WTC11 (cell line): ENCODE data around the gene PRRT1. TPM values are rescaled to one million over a fixed set of nuclear protein-coding genes. Genes with fewer than 3 reads are reported as not detected.

Source experiments
- ELF4 ChIP-seq: sonication (generic); formaldehyde crosslinking; IDR thresholded peaks from 2 replicates; pipeline ENCODE4 v1.8.1; 2022; ENCODE audit warnings: low read depth, mild to moderate bottlenecking, moderate library complexity, missing genetic modification reagents
- EMX1 ChIP-seq: fragments of 250-450 bp; sonication (Bioruptor Pico); IDR thresholded peaks from 2 replicates; pipeline ENCODE4 v1.8.0; 2021; ENCODE audit warnings: mild to moderate bottlenecking
- FOXK1 ChIP-seq: sonication (generic); formaldehyde crosslinking; IDR thresholded peaks from 2 replicates; pipeline ENCODE4 v1.8.0; 2022; ENCODE audit warnings: mild to moderate bottlenecking, moderate library complexity, missing genetic modification reagents
- FOXP1 ChIP-seq: sonication (generic); formaldehyde crosslinking; IDR thresholded peaks from 2 replicates; pipeline ENCODE4 v1.8.0; 2022; ENCODE audit warnings: missing genetic modification reagents, mild to moderate bottlenecking, moderate library complexity, borderline replicate concordance
- JAZF1 ChIP-seq: fragments of 250-450 bp; sonication (Bioruptor Pico); IDR thresholded peaks from 2 replicates; pipeline ENCODE4 v1.9.0; 2021; ENCODE audit warnings: moderate library complexity, mild to moderate bottlenecking, inconsistent platforms
- KAT7 ChIP-seq: sonication (generic); formaldehyde crosslinking; IDR thresholded peaks from 2 replicates; pipeline ENCODE4 v1.8.1; 2023; ENCODE audit warnings: missing genetic modification reagents, mild to moderate bottlenecking, borderline replicate concordance
- MYBL2 ChIP-seq: sonication (generic); formaldehyde crosslinking; IDR thresholded peaks from 2 replicates; pipeline ENCODE4 v1.8.1; 2023; ENCODE audit warnings: mild to moderate bottlenecking, moderate library complexity, missing genetic modification reagents
- RORB ChIP-seq: fragments of 250-450 bp; sonication (Bioruptor Pico); IDR thresholded peaks from 2 replicates; pipeline ENCODE4 v1.9.0; 2021; ENCODE audit warnings: mild to moderate bottlenecking
- SMAD4 ChIP-seq: sonication (generic); formaldehyde crosslinking; IDR thresholded peaks from 2 replicates; pipeline ENCODE4 v1.8.0; 2022; ENCODE audit warnings: mild to moderate bottlenecking, missing genetic modification reagents
- SOX15 ChIP-seq: fragments of 250-450 bp; sonication (Bioruptor Pico); IDR thresholded peaks from 2 replicates; pipeline ENCODE4 v1.9.0; 2021; ENCODE audit warnings: mild to moderate bottlenecking
- SP1 ChIP-seq: sonication (generic); formaldehyde crosslinking; conservative IDR thresholded peaks from 2 replicates; pipeline ENCODE4 v1.8.1; 2022; ENCODE audit warnings: missing genetic modification reagents
- TEAD1 ChIP-seq: sonication (generic); formaldehyde crosslinking; IDR thresholded peaks from 2 replicates; pipeline ENCODE4 v1.8.0; 2022; ENCODE audit warnings: mild to moderate bottlenecking, missing genetic modification reagents
- ZBTB21 ChIP-seq: sonication (generic); formaldehyde crosslinking; IDR thresholded peaks from 2 replicates; pipeline ENCODE4 v1.8.1; 2023; ENCODE audit warnings: mild to moderate bottlenecking, missing genetic modification reagents, borderline replicate concordance
- ZNF263 ChIP-seq: sonication (generic); formaldehyde crosslinking; IDR thresholded peaks from 2 replicates; pipeline ENCODE4 v1.8.1; 2022; ENCODE audit warnings: low read depth, mild to moderate bottlenecking, moderate library complexity, missing genetic modification reagents
- ZNF671 ChIP-seq: fragments of 250-450 bp; sonication (Bioruptor Pico); IDR thresholded peaks from 2 replicates; pipeline ENCODE4 v1.8.0; 2021; ENCODE audit warnings: mild to moderate bottlenecking
- total RNA-seq: library from RNA; stranded (reverse); gene quantifications from 3 replicates; pipeline ENCODE4 v1.2.3, GENCODE V29; 2021
- TF ChIP-seq, protein P1 (sequence below): sonication (generic); formaldehyde crosslinking; IDR thresholded peaks from 2 replicates; pipeline ENCODE4 v1.8.1; 2022; ENCODE audit warnings: mild to moderate bottlenecking, moderate library complexity, missing genetic modification reagents
- TF ChIP-seq, protein P2 (sequence below): sonication (generic); formaldehyde crosslinking; conservative IDR thresholded peaks from 2 replicates; pipeline ENCODE4 v1.8.1; 2023; ENCODE audit warnings: mild to moderate bottlenecking, low read depth, missing genetic modification reagents, moderate library complexity
- TF ChIP-seq, protein P3 (sequence below): sonication (generic); formaldehyde crosslinking; IDR thresholded peaks from 2 replicates; pipeline ENCODE4 v1.8.0; 2022; ENCODE audit warnings: mild to moderate bottlenecking, missing genetic modification reagents
- TF ChIP-seq, protein P4 (sequence below): sonication (generic); formaldehyde crosslinking; IDR thresholded peaks from 2 replicates; pipeline ENCODE4 v1.8.0; 2022; ENCODE audit warnings: mild to moderate bottlenecking, missing genetic modification reagents
- TF ChIP-seq, protein P5 (sequence below): sonication (generic); formaldehyde crosslinking; conservative IDR thresholded peaks from 2 replicates; pipeline ENCODE4 v1.8.1; 2022; ENCODE audit warnings: mild to moderate bottlenecking, missing genetic modification reagents
- TF ChIP-seq, protein P6 (sequence below): sonication (generic); formaldehyde crosslinking; IDR thresholded peaks from 2 replicates; pipeline ENCODE4 v1.8.0; 2023; ENCODE audit warnings: mild to moderate bottlenecking, missing genetic modification reagents

Gene PRRT1
- total RNA-seq, 1 experiment from 2014 or later: 1.6 TPM

DNA sequence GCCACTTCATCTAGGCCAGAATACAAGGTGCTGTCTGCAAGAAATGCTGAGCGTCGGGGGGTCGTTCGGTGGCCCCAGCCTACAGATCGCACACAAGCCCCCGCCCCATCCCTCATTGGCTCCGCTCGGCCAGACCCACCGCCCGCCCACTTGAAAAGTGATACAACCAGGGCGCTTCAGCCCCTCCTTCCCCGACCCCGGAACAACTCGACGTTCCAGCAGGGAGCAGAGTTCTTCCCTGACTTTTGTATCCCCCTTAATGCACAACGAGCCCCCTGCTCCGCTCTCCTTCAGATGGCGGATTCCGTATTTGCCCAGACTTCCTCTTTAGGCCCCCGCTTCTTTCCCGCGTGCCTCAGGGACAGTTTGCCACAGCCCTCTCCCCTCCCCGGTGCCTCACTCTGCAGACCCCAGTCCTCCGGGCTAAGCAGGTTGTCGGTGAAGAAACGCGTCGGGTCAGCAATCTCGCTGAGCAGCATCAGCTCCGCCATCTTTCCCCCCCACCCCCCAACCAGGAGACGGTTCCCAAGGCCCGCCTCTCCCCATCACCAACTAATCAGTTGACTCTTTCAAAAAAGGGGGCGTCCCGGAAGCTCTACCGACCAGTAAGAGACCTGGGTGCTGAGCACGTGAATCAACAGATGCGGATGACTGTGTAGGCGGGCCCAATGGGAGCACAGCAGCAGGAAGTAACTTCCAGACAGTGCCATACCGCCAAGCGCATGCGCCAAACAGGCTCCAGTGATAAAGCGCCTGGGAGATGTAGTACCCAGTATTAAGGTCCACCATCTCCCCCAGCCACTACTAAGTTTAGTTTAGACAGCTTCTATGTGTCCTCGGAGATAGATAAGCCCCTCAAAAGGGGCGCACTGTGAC is 23.8 kb downstream of the PRRT1 start, which contains the start of gene ATF6B (continued):
- no peak for TF ChIP-seq ZBTB21 (CRISPR knock-in tag)
- no peak for TF ChIP-seq SOX15 (CRISPR knock-in tag)
- TF ChIP-seq KAT7 (CRISPR knock-in tag): no peak
- TF ChIP-seq EMX1: no peak
- peak; percentile 70 for TF ChIP-seq FOXK1 (CRISPR knock-in tag)
- TF ChIP-seq, protein P1, sequence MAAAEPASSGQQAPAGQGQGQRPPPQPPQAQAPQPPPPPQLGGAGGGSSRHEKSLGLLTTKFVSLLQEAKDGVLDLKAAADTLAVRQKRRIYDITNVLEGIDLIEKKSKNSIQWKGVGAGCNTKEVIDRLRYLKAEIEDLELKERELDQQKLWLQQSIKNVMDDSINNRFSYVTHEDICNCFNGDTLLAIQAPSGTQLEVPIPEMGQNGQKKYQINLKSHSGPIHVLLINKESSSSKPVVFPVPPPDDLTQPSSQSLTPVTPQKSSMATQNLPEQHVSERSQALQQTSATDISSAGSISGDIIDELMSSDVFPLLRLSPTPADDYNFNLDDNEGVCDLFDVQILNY (CRISPR knock-in tag): no peak
- TF ChIP-seq RORB (CRISPR knock-in tag): no peak
- TF ChIP-seq, protein P2, sequence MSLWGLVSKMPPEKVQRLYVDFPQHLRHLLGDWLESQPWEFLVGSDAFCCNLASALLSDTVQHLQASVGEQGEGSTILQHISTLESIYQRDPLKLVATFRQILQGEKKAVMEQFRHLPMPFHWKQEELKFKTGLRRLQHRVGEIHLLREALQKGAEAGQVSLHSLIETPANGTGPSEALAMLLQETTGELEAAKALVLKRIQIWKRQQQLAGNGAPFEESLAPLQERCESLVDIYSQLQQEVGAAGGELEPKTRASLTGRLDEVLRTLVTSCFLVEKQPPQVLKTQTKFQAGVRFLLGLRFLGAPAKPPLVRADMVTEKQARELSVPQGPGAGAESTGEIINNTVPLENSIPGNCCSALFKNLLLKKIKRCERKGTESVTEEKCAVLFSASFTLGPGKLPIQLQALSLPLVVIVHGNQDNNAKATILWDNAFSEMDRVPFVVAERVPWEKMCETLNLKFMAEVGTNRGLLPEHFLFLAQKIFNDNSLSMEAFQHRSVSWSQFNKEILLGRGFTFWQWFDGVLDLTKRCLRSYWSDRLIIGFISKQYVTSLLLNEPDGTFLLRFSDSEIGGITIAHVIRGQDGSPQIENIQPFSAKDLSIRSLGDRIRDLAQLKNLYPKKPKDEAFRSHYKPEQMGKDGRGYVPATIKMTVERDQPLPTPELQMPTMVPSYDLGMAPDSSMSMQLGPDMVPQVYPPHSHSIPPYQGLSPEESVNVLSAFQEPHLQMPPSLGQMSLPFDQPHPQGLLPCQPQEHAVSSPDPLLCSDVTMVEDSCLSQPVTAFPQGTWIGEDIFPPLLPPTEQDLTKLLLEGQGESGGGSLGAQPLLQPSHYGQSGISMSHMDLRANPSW (CRISPR knock-in tag): no peak
- TF ChIP-seq JAZF1 (CRISPR knock-in tag): no peak
- TF ChIP-seq ELF4 (CRISPR knock-in tag): no peak
- TF ChIP-seq, protein P3, sequence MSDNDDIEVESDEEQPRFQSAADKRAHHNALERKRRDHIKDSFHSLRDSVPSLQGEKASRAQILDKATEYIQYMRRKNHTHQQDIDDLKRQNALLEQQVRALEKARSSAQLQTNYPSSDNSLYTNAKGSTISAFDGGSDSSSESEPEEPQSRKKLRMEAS (CRISPR knock-in tag): peak; percentile 58; the same call in 1 of the 2 replicates
- TF ChIP-seq, protein P4, sequence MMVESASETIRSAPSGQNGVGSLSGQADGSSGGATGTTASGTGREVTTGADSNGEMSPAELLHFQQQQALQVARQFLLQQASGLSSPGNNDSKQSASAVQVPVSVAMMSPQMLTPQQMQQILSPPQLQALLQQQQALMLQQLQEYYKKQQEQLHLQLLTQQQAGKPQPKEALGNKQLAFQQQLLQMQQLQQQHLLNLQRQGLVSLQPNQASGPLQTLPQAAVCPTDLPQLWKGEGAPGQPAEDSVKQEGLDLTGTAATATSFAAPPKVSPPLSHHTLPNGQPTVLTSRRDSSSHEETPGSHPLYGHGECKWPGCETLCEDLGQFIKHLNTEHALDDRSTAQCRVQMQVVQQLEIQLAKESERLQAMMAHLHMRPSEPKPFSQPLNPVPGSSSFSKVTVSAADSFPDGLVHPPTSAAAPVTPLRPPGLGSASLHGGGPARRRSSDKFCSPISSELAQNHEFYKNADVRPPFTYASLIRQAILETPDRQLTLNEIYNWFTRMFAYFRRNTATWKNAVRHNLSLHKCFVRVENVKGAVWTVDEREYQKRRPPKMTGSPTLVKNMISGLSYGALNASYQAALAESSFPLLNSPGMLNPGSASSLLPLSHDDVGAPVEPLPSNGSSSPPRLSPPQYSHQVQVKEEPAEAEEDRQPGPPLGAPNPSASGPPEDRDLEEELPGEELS (CRISPR knock-in tag): no peak
- TF ChIP-seq ZNF671: no peak
- no peak for TF ChIP-seq SMAD4 (CRISPR knock-in tag)
- TF ChIP-seq MYBL2 (CRISPR knock-in tag): 0 out of 2 replicates have a peak, but pooled peaks have one; percentile 60
- TF ChIP-seq SP1 (CRISPR knock-in tag): peak; percentile 71
- TF ChIP-seq, protein P5, sequence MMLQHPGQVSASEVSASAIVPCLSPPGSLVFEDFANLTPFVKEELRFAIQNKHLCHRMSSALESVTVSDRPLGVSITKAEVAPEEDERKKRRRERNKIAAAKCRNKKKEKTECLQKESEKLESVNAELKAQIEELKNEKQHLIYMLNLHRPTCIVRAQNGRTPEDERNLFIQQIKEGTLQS (CRISPR knock-in tag): no peak
- TF ChIP-seq, protein P6, sequence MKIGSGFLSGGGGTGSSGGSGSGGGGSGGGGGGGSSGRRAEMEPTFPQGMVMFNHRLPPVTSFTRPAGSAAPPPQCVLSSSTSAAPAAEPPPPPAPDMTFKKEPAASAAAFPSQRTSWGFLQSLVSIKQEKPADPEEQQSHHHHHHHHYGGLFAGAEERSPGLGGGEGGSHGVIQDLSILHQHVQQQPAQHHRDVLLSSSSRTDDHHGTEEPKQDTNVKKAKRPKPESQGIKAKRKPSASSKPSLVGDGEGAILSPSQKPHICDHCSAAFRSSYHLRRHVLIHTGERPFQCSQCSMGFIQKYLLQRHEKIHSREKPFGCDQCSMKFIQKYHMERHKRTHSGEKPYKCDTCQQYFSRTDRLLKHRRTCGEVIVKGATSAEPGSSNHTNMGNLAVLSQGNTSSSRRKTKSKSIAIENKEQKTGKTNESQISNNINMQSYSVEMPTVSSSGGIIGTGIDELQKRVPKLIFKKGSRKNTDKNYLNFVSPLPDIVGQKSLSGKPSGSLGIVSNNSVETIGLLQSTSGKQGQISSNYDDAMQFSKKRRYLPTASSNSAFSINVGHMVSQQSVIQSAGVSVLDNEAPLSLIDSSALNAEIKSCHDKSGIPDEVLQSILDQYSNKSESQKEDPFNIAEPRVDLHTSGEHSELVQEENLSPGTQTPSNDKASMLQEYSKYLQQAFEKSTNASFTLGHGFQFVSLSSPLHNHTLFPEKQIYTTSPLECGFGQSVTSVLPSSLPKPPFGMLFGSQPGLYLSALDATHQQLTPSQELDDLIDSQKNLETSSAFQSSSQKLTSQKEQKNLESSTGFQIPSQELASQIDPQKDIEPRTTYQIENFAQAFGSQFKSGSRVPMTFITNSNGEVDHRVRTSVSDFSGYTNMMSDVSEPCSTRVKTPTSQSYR (CRISPR knock-in tag): no peak
- no peak for TF ChIP-seq ZNF263 (CRISPR knock-in tag)
- TF ChIP-seq FOXP1 (CRISPR knock-in tag): peak; percentile 23; the same call in 1 of the 2 replicates
- TF ChIP-seq TEAD1 (CRISPR knock-in tag): no peak
